Right atrium auricular region (tissue), 2 donors: ENCODE measurements around the gene CBLC. TPM values are rescaled to one million over a fixed set of nuclear protein-coding genes. Genes with fewer than 3 reads are reported as not detected.

Experiments
- DNase-seq: peaks from one replicate; pipeline ENCODE4 v3.0.0-alpha.2; 2019; ENCODE audit warnings: low spot score
- H3K27ac ChIP-seq, 2 donors: fragments of 200-600 bp; sonication (generic); 1 replicate in 1 of 2; 2 replicates in 1 of 2; pipeline ENCODE4 v1.5.1; 2016 to 2019
- H3K27me3 ChIP-seq, 2 donors: fragments of 200-600 bp; sonication (generic); one replicate each; pipeline versions ENCODE4 v1.5.1 to v1.6.0; 2017 to 2019
- H3K36me3 ChIP-seq: fragments of 200-600 bp; sonication (generic); one replicate; pipeline ENCODE4 v1.5.1; 2016
- H3K4me1 ChIP-seq, 2 donors: fragments of 200-600 bp; sonication (generic); one replicate each; pipeline versions ENCODE4 v1.5.1 to v1.6.0; 2017 to 2019
- H3K4me3 ChIP-seq, 2 donors: fragments of 200-600 bp; sonication (generic); 1 replicate in 1 of 2; 2 replicates in 1 of 2; pipeline ENCODE4 v1.5.1; 2017 to 2019; ENCODE audit warnings: mild to moderate bottlenecking in 1 of 2, moderate library complexity in 1 of 2
- H3K9me3 ChIP-seq, 2 donors: fragments of 200-600 bp; sonication (generic); one replicate each; pipeline ENCODE4 v1.5.1; 2019
- total RNA-seq, 2 donors: library from RNA; depleted of rRNA; stranded (reverse); fragments of >200 nt; gene quantifications; one replicate each; pipeline ENCODE4 v1.1.0, GENCODE V29; 2016
- TF ChIP-seq, protein P1 (sequence below), 2 donors: fragments of 200-600 bp; sonication (generic); IDR thresholded peaks; one replicate each; pipeline ENCODE4 v1.5.1; 2019; ENCODE audit warnings: antibody characterized with exemption in 2 of 2

The CBLC gene
- total RNA-seq, 2 donors from 2014 or later, result not detected

DNA sequence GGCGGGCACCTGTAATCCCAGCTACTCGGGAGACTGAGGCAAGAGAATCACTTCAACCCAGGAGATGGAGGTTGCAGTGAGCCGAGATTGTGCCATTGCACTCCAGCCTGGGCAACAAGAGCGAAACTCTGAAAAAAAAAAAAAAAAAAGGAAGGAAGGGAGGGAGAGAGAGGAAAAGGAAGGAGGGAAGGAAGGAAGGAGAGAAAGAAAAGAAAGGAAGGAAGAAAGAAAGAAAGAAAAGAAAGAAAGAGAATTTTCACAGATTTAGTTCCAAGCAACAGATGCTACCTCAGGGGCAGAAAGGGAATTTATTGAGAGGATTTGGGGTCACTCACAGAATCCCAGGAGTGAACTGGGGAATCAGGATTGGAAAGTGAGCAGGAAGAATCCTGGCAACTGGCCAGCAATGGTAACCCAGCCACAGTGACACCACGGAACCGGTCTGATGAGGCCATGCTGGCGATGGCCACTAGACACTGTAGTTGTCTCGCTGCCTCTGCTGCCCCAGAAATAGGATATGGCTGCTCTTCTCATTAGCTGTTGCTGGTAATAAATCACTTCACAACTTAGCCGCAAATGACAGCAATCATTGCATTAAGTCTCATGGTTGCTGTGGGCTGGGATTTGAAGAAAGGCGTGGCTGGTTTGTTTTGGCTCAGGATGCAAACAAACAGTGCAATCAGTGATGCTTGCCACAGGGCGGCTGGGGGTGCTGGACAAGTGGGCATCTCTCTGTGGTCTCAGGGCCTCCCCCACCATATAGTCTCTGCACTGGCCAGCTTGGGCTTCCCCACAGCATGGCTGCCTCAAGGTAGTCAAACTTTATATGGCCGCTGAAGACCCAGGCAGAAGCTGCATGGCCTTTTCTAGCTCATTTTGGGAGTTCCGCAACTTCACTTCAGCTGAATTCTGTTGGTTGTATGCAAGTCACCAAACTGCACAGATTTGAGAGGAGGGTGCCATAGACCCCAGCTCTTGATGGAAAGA, 26.0 kb downstream of the CBLC start:
- Histone ChIP-seq H3K4me1 (peaks cover 0 to 11% of the 10 kb centered on the region in 2 donors), H3K4me3 (no peak overlapping the region), H3K9me3 (no peaks in the 10 kb centered on the region), H3K27me3 (no peaks in the 10 kb centered on the region), H3K36me3 (no peaks in the 10 kb centered on the region), H3K27ac (no peak overlapping the region)
- TF ChIP-seq, protein P1, sequence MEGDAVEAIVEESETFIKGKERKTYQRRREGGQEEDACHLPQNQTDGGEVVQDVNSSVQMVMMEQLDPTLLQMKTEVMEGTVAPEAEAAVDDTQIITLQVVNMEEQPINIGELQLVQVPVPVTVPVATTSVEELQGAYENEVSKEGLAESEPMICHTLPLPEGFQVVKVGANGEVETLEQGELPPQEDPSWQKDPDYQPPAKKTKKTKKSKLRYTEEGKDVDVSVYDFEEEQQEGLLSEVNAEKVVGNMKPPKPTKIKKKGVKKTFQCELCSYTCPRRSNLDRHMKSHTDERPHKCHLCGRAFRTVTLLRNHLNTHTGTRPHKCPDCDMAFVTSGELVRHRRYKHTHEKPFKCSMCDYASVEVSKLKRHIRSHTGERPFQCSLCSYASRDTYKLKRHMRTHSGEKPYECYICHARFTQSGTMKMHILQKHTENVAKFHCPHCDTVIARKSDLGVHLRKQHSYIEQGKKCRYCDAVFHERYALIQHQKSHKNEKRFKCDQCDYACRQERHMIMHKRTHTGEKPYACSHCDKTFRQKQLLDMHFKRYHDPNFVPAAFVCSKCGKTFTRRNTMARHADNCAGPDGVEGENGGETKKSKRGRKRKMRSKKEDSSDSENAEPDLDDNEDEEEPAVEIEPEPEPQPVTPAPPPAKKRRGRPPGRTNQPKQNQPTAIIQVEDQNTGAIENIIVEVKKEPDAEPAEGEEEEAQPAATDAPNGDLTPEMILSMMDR (IDR thresholded peaks at IDR 0.05), result no peak
- DNase-seq, result no peak

DNA sequence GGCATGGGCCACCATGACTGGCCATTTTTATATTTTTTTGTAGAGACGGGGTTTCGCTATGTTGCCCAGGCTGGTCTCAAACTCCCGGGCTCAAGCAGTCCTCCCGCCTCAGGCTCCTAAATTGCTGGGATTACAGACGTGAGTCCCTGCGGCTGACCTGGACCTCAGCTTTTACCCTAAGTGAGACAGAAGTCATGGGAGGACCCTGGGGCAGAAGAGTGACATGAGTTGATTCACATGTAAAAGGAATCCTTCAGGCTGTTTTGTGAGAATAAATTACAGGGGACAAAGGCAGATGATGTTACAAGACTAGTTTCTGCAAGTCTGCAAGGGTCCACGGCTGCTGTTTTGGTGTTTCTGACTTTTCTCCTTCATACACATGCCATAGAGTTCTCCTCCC, 28.6 kb downstream of the CBLC start:
- no peaks in the 10 kb centered on the region for H3K36me3 ChIP-seq
- no peak overlapping the region for H3K4me3 ChIP-seq
- H3K9me3 ChIP-seq, result no peaks in the 10 kb centered on the region
- H3K27me3 ChIP-seq, result no peaks in the 10 kb centered on the region
- TF ChIP-seq, protein P1 (IDR thresholded peaks at IDR 0.05), result no peak
- H3K4me1 ChIP-seq, result peaks cover 0 to 31% of the 10 kb centered on the region in 2 donors
- no peak overlapping the region for H3K27ac ChIP-seq
- DNase-seq, result no peak

DNA sequence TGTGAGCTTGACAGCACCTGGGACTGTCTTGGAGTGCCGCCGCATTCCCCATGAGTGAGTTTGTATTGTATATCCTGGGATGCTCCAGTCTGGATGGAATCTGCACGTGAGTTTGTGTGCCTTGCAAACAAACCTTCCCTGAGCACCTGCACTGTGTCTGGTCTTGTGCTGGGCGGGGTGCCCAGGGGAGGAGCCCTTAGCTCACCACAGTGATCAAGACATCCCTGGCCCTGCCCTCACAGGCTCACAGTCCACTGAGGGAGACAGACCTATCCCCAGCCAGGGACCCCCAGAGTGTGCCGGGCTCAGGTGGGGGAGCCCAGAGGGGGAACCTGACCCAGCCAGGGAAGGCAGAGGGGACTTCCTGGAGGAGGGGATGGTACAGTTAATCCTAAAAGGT, 29.5 kb downstream of the CBLC start:
- no peak for DNase-seq
- Histone ChIP-seq H3K9me3 (no peaks in the 10 kb centered on the region), H3K27ac (peak overlapping the region in 1 of 2 donors; percentile 56), H3K4me3 (no peak overlapping the region), H3K36me3 (no peaks in the 10 kb centered on the region), H3K4me1 (peaks cover 0 to 31% of the 10 kb centered on the region in 2 donors), H3K27me3 (no peaks in the 10 kb centered on the region)
- TF ChIP-seq, protein P1 (IDR thresholded peaks at IDR 0.05), result no peak

DNA sequence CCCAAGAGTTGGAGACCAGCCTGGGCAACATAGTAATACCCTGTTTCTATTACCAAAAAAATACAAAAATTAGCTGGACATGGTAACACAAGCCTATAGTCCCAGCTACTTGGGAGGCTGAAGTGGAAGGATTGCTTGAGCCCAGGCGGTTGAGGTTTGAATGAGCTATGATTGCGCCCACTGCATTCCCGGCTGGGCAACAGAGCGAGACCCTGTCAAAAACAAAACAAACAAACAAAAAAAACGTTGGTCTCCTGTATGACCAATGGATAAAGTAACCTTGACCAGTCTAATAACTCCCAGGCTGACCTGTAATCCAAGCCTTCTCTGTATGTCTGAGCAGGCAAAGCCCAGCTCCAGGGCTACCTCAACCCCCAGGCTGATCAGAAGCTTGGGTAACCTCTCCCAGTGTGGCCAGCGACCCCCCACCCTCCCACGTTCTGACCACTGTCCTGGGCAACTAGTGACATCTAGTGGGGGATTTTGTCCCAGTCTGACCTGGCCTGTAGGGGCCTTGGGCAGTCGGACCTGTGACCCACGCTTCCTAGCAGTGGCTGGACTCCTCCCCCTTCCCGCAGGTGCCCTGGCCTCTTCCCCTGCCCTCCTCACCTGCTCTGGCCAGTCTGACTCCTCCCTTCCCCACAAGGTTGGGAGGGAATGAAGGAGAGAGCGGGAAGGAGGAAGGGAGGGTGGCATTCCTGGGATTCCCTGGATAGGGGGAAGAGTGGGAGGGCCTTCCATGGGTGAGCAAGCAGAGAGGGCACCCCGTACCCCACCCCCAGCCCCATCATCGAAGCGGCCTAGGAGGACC, 30.2 kb downstream of the CBLC start:
- TF ChIP-seq, protein P1 (IDR thresholded peaks at IDR 0.05), result peak; percentile 65 to 70
- H3K4me3 ChIP-seq, result peak overlapping the region in 1 of 2 donors; percentile 66
- DNase-seq, result no peak

DNA sequence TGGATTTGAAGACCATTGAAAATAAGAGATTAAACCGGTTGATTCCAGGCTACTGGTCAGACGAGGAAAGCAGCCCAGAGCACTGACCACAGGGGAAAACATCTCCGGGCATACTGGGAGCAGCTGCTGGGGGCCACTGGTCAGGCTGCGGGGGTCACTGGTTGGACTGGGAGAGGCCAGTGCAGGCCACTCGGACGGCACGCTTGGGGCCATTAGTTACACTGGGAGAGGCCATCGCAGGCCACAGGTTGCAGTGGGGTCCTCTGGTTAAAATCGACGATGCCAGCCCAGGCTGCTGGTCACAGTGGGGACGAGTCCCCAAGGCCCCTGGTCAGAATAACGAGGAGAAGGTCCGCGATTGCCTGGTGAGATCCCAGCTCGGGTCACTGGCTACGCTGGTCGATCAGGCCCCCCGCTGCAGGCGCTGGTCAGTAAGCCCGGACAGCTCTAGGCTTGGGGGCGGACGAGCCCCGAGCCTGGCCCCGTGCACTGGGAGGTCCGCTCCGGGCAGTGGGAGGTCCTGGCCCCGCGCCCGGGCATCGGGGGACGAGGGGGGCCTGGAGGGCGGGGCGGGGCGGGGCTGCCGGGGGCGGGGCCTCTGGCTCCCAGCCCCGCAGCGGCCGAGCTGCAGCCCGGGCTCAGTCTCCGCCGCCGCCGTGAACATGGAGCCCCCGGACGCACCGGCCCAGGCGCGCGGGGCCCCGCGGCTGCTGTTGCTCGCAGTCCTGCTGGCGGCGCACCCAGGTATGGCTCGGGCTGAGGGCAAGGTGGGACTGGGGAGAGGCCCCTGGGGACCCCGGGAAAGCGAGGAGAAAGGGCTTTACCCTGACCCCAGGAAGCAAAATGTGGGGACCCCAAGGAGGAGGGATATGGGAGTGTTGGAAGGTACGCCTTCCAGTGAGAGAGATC, 31.0 kb downstream of the CBLC start, which contains the start of gene BCAM:
Gene BCAM, plus strand, starts transcription at position 641 of the 909 bp plus-strand sequence. Its CDS starts 22 bp downstream, at position 663.
- Histone ChIP-seq H3K4me3 (peak within 1 kb of the TSS; percentile 63 to 66), H3K27ac (peak within 1 kb of the TSS; percentile 56 to 75), H3K4me1 (peaks cover 0 to 31% of the 10 kb centered on the region in 2 donors), H3K9me3 (no peaks in the 10 kb centered on the region), H3K36me3 (peaks cover 9% of the 10 kb centered on the region), H3K27me3 (no peaks in the 10 kb centered on the region)
- TF ChIP-seq, protein P1 (IDR thresholded peaks at IDR 0.05), result peak in 1 of 2 donors; percentile 8
- DNase-seq, result no peak

More for the DNA sequence above, 30.2 kb downstream of the CBLC start:
- H3K27me3 ChIP-seq, result no peaks in the 10 kb centered on the region
- no peaks in the 10 kb centered on the region for H3K9me3 ChIP-seq
- peaks cover under 1% of the 10 kb centered on the region for H3K36me3 ChIP-seq
- peak overlapping the region; percentile 56 to 75 for H3K27ac ChIP-seq
- peaks cover 0 to 31% of the 10 kb centered on the region in 2 donors for H3K4me1 ChIP-seq
